Measurements from ENCODE around the gene CALM1.

The CALM1 gene

DNA sequence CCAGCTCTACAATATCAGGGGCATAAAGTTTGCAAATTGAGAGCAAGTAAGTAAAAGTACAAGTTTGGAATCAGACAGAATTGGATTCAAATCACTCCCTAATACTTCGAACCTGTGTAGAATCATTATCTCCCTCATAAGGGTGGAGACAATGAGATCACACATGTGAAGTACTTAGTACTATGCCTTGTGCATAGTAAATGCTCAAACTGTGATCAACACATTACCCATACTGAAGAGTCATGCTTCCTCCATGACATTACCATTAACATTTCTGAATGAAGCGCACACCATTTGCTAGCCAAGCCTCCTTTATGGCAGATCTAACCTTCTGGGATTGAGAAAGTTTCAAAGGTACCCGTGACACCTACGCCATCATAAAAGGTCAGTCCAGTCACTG, 38.5 kb upstream of the CALM1 start:
- no peak overlapping the region for H3K4me3 ChIP-seq (ENCODE audit: insufficient read length, low read depth)
- H3K9ac ChIP-seq (ENCODE audit: insufficient read length, low read depth): no peak overlapping the region
- H3K4me1 ChIP-seq (ENCODE audit: insufficient read depth, insufficient read length): no peaks in the 10 kb centered on the region
- no peaks in the 10 kb centered on the region for H3K9me3 ChIP-seq (ENCODE audit: insufficient read depth, low read length)
- no peak for TF ChIP-seq ZNF274 (IDR thresholded peaks at IDR 0.05; ENCODE audit: low read depth, low read length)
- TF ChIP-seq SUZ12 (IDR thresholded peaks at IDR 0.05; ENCODE audit: extremely low read depth, insufficient read depth, insufficient read length): no peak
- no peak for TF ChIP-seq YY1 (IDR thresholded peaks at IDR 0.05; ENCODE audit: insufficient read depth, insufficient read length)
- no peaks in the 10 kb centered on the region for H3K27me3 ChIP-seq (ENCODE audit: insufficient read depth, insufficient read length)
- H3K36me3 ChIP-seq (ENCODE audit: insufficient read depth, insufficient read length, low read length): no peaks in the 10 kb centered on the region
- no peak for DNase-seq (ENCODE audit: low read depth, low spot score)

DNA sequence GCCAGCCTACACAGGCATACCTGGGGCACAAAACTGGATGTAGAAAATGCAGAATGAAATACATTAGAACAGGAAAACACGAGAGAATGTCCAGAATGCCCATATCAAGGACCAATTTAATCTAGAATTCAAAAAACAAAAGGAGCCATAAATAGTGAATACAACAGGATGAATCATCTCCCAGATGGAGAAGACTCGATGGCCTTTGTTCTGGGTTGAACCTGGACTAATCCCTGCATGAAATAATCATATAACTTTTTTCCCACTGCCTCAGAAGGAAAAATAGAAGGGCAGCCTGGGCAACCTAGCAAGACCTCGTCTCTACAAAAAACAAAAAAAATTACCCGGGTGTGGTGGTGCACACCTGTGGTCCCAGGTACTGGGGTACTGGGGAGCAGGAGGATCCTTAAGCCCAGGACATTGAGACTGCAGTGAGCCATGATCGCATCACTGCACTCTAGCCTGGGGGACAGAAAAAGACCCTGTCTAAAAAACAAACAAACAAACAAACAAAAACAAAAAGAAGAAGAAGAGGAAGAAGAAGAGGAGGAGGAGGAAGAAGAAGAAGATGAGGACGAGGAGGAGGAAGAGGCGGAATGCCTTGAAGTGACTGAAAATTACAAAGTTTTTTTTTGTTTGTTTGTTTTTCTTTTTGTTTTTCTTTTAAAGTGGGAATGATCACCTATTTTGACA, 34.8 kb upstream of the CALM1 start:
- DNase-seq (ENCODE audit: low read depth, low spot score): no peak
- no peaks in the 10 kb centered on the region for H3K4me1 ChIP-seq (ENCODE audit: insufficient read depth, insufficient read length)
- no peak overlapping the region for H3K4me3 ChIP-seq (ENCODE audit: insufficient read length, low read depth)

DNA sequence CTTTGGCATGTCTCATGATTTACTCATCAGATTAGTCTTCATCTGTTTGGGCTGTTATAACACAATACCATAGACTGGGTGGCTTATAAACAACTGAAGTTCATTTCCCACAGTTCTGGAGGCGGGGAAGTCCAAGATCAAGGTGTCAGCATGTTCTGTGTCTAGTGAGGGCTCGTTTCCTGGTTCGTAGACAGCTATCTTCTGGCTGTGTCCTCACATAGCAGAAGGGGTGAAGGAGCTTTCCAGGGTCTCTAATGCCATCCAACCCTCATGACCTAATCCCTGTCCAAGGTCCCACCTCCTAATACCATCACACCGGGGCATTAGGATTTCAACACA, 34.3 kb upstream of the CALM1 start:
- no peak for DNase-seq (ENCODE audit: low read depth, low spot score)
- H3K9me3 ChIP-seq (ENCODE audit: insufficient read depth, low read length): no peaks in the 10 kb centered on the region
- no peak overlapping the region for H3K9ac ChIP-seq (ENCODE audit: insufficient read length, low read depth)
- no peaks in the 10 kb centered on the region for H3K4me1 ChIP-seq (ENCODE audit: insufficient read depth, insufficient read length)
- no peaks in the 10 kb centered on the region for H3K36me3 ChIP-seq (ENCODE audit: insufficient read depth, insufficient read length, low read length)
- no peak overlapping the region for H3K4me3 ChIP-seq (ENCODE audit: insufficient read length, low read depth)
- no peaks in the 10 kb centered on the region for H3K27me3 ChIP-seq (ENCODE audit: insufficient read depth, insufficient read length)
- TF ChIP-seq ZNF274 (IDR thresholded peaks at IDR 0.05; ENCODE audit: low read depth, low read length): no peak
- TF ChIP-seq YY1 (IDR thresholded peaks at IDR 0.05; ENCODE audit: insufficient read depth, insufficient read length): no peak
- TF ChIP-seq SUZ12 (IDR thresholded peaks at IDR 0.05; ENCODE audit: extremely low read depth, insufficient read depth, insufficient read length): no peak

More for the DNA sequence above, 34.8 kb upstream of the CALM1 start:
- H3K9me3 ChIP-seq (ENCODE audit: insufficient read depth, low read length): no peaks in the 10 kb centered on the region
- no peak overlapping the region for H3K9ac ChIP-seq (ENCODE audit: insufficient read length, low read depth)
- TF ChIP-seq YY1 (IDR thresholded peaks at IDR 0.05; ENCODE audit: insufficient read depth, insufficient read length): no peak
- TF ChIP-seq SUZ12 (IDR thresholded peaks at IDR 0.05; ENCODE audit: extremely low read depth, insufficient read depth, insufficient read length): no peak
- no peak for TF ChIP-seq ZNF274 (IDR thresholded peaks at IDR 0.05; ENCODE audit: low read depth, low read length)
- no peaks in the 10 kb centered on the region for H3K36me3 ChIP-seq (ENCODE audit: insufficient read depth, insufficient read length, low read length)
- no peaks in the 10 kb centered on the region for H3K27me3 ChIP-seq (ENCODE audit: insufficient read depth, insufficient read length)

DNA sequence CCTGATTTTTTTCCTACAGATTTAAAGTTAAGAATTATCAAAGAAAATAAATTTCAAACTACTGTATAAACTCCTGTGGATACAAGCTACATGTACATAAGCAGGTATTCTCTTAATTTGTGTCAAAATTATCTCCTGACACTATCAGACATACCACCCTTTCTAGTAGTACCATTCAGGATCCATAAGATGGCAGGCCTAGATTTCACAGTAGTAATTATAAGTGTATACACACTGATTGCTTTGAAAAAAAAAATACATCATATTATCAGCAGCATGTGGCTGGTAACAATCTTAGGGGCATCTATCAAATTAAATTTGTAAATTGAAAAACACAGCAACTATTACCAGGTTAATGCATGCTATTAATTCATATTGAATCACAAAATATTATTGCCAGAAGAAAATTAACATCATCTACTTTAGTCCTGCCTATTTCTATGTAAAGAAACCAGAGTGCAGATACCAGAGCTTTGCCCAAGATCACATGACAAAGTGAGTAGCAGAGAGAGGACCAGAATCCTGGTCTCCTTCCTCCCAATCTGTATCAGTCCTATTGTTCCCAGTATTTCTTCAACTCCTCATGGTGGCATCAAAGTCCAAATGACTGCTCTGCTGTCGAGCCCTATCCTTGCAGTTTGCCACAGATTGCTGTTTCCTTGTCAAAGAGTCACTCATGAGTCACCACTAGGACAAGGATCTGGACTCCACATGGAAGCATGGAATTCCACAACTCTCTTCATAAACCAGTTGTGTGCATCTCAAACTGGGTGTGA, 27.7 kb upstream of the CALM1 start:
- DNase-seq (ENCODE audit: low read depth, low spot score): no peak
- TF ChIP-seq ZNF274 (IDR thresholded peaks at IDR 0.05; ENCODE audit: low read depth, low read length) (no peak), YY1 (IDR thresholded peaks at IDR 0.05; ENCODE audit: insufficient read depth, insufficient read length) (no peak), SUZ12 (IDR thresholded peaks at IDR 0.05; ENCODE audit: extremely low read depth, insufficient read depth, insufficient read length) (no peak)
- H3K9ac ChIP-seq (ENCODE audit: insufficient read length, low read depth): no peak overlapping the region

DNA sequence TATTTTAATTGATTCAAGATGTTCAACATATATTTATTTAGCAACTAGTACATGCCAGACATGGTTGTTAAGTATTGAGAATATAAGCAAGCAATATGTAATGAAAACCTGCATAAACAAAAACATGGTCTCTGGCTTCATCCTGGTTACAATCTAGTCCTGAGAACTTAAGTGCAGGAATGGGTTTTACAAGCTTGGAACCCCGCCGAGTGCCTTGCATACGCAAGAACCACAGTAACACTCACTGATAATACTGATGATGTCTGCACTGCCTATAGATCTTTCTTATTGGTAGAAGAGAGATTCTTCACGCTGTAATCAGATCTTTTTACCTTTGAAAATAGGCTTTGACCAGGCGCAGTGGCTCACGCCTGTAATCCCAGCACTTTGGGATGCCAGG, 22.9 kb upstream of the CALM1 start:
- Histone ChIP-seq H3K9me3 (ENCODE audit: insufficient read depth, low read length) (no peaks in the 10 kb centered on the region), H3K4me1 (ENCODE audit: insufficient read depth, insufficient read length) (no peaks in the 10 kb centered on the region), H3K4me3 (ENCODE audit: insufficient read length, low read depth) (no peak overlapping the region), H3K27me3 (ENCODE audit: insufficient read depth, insufficient read length) (no peaks in the 10 kb centered on the region), H3K36me3 (ENCODE audit: insufficient read depth, insufficient read length, low read length) (no peaks in the 10 kb centered on the region), H3K9ac (ENCODE audit: insufficient read length, low read depth) (no peak overlapping the region)
- TF ChIP-seq SUZ12 (IDR thresholded peaks at IDR 0.05; ENCODE audit: extremely low read depth, insufficient read depth, insufficient read length) (no peak), ZNF274 (IDR thresholded peaks at IDR 0.05; ENCODE audit: low read depth, low read length) (no peak)
- no peak for DNase-seq (ENCODE audit: low read depth, low spot score)

More for the DNA sequence above, 27.7 kb upstream of the CALM1 start:
- H3K27me3 ChIP-seq (ENCODE audit: insufficient read depth, insufficient read length): no peaks in the 10 kb centered on the region
- no peaks in the 10 kb centered on the region for H3K36me3 ChIP-seq (ENCODE audit: insufficient read depth, insufficient read length, low read length)
- H3K4me1 ChIP-seq (ENCODE audit: insufficient read depth, insufficient read length): no peaks in the 10 kb centered on the region
- no peaks in the 10 kb centered on the region for H3K9me3 ChIP-seq (ENCODE audit: insufficient read depth, low read length)
- no peak overlapping the region for H3K4me3 ChIP-seq (ENCODE audit: insufficient read length, low read depth)

DNA sequence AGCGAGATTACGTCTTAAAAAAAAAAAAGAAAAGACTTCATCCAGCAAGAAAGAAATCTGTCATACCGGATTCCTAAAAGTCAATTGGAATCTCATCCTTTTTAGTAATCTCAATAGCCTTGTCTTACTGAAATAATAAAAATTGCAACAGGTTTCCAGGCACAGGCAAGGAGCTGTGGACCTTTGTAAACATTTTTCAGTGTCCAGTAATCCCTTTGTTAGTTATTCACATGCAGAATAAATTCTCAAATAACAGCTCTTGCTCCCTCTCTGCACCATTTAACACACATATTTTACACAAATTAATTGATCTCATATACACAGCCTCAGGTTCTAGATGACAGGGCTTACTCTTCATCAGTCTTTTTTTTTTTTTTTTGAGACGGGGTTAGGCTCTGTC, 22.0 kb upstream of the CALM1 start:
- Histone ChIP-seq H3K9me3 (ENCODE audit: insufficient read depth, low read length) (no peaks in the 10 kb centered on the region), H3K4me1 (ENCODE audit: insufficient read depth, insufficient read length) (peaks cover 2% of the 10 kb centered on the region), H3K4me3 (ENCODE audit: insufficient read length, low read depth) (no peak overlapping the region), H3K27me3 (ENCODE audit: insufficient read depth, insufficient read length) (no peaks in the 10 kb centered on the region), H3K36me3 (ENCODE audit: insufficient read depth, insufficient read length, low read length) (no peaks in the 10 kb centered on the region), H3K9ac (ENCODE audit: insufficient read length, low read depth) (no peak overlapping the region)
- TF ChIP-seq SUZ12 (IDR thresholded peaks at IDR 0.05; ENCODE audit: extremely low read depth, insufficient read depth, insufficient read length) (no peak), ZNF274 (IDR thresholded peaks at IDR 0.05; ENCODE audit: low read depth, low read length) (no peak), YY1 (IDR thresholded peaks at IDR 0.05; ENCODE audit: insufficient read depth, insufficient read length) (no peak)
- no peak for DNase-seq (ENCODE audit: low read depth, low spot score)

DNA sequence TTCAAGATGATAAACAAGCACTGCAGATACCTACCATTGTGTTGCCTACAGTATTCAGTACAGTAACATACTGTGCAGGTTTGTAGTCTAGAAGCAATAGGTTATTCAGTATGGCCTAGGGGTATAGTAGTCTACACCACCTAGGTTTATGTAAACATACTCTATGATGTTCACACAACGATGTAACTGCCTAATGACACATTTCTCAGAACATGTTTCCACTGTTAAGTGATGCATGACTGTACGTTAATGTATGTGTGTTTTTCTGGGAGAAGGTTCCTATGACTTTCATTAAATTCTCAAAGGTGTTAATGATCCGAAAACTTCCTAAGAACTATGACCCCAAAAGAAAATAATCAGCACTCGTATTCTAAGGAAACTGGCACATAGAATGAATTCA, 20.9 kb upstream of the CALM1 start:
- H3K9me3 ChIP-seq (ENCODE audit: insufficient read depth, low read length): no peaks in the 10 kb centered on the region
- no peak overlapping the region for H3K9ac ChIP-seq (ENCODE audit: insufficient read length, low read depth)
- peaks cover 2% of the 10 kb centered on the region for H3K4me1 ChIP-seq (ENCODE audit: insufficient read depth, insufficient read length)
- no peaks in the 10 kb centered on the region for H3K27me3 ChIP-seq (ENCODE audit: insufficient read depth, insufficient read length)
- H3K4me3 ChIP-seq (ENCODE audit: insufficient read length, low read depth): peak overlapping the region; percentile 6
- TF ChIP-seq ZNF274 (IDR thresholded peaks at IDR 0.05; ENCODE audit: low read depth, low read length) (no peak), YY1 (IDR thresholded peaks at IDR 0.05; ENCODE audit: insufficient read depth, insufficient read length) (no peak), SUZ12 (IDR thresholded peaks at IDR 0.05; ENCODE audit: extremely low read depth, insufficient read depth, insufficient read length) (no peak)
- no peaks in the 10 kb centered on the region for H3K36me3 ChIP-seq (ENCODE audit: insufficient read depth, insufficient read length, low read length)
- no peak for DNase-seq (ENCODE audit: low read depth, low spot score)

All from NT2/D1 (cell line).